Measurements from ENCODE around the gene ANAPC15. TPM values are rescaled to one million over a fixed set of nuclear protein-coding genes. Genes with fewer than 3 reads are reported as not detected.

ANAPC15 gene
- total and polyA plus RNA-seq, 2 experiments from 2014 or later: 52.1 to 117 TPM

DNA sequence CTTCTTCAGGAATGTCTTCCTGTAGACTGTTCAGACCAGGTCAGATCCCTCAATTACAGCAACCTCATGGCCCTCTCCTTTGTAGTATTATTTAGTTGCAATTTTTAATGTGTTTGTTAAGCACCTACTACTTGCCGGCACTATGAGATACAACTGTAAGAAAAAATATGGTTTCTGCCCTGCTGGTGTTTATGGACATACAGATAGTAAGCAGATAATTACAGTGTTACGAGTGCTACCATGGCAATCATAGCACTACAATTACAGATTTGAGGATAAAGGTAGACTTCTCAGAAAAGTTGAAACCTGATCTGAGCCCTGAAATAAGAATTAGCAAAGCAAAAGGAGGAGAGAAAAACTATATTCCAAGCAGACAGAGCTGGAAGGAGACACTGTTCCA lies 29.1 kb downstream of the ANAPC15 start:
- H3K4me1 ChIP-seq (ENCODE audit: insufficient read depth): 0 out of 2 replicates have a peak, but pooled peaks cover 8% of the 10 kb centered on the region
- no peaks in the 10 kb centered on the region for H3F3A ChIP-seq (replicated peaks; ENCODE audit: low read depth)
- no peak overlapping the region for H3K4me2 ChIP-seq
- ATAC-seq (no peak), DNase-seq (ENCODE audit: low spot score) (no peak)
- H3K9me2 ChIP-seq (ENCODE audit: insufficient read depth): no peaks in the 10 kb centered on the region
- no peak overlapping the region for H3K27ac ChIP-seq (ENCODE audit: low read depth)
- peaks cover 20% of the 10 kb centered on the region for H3K4me1 Mint-ChIP-seq
- no peak overlapping the region for H2AFZ ChIP-seq
- peaks cover 4% of the 10 kb centered on the region for H3K27me3 Mint-ChIP-seq (ENCODE audit: insufficient read depth, low read depth, poor library complexity)
- H3K9me3 Mint-ChIP-seq: no peaks in the 10 kb centered on the region; the same call in 2 of the 3 replicates
- H3K4me3 ChIP-seq: no peak overlapping the region
- H3K36me3 ChIP-seq (ENCODE audit: insufficient read depth): no peaks in the 10 kb centered on the region
- H3K36me3 Mint-ChIP-seq (ENCODE audit: low read depth): no peaks in the 10 kb centered on the region
- H4K20me1 ChIP-seq (replicated peaks; ENCODE audit: insufficient read depth): peaks cover 6% of the 10 kb centered on the region; the same call in 1 of the 2 replicates
- no peak overlapping the region for H3K4me3 Mint-ChIP-seq
- H3K79me2 ChIP-seq (replicated peaks; ENCODE audit: insufficient read depth): peaks cover 15% of the 10 kb centered on the region
- no peaks in the 10 kb centered on the region for H3K27me3 ChIP-seq (ENCODE audit: insufficient read depth)
- H3K27ac Mint-ChIP-seq: no peak overlapping the region
- TF ChIP-seq NANOG (IDR thresholded peaks at IDR 0.05; ENCODE audit: borderline replicate concordance) (no peak), POLR2AphosphoS5 (IDR thresholded peaks at IDR 0.05; ENCODE audit: low read depth) (no peak), ZNF114 (CRISPR knock-in tag; IDR thresholded peaks at IDR 0.05) (no peak), EZH2phosphoT487 (IDR thresholded peaks at IDR 0.05; ENCODE audit: unreplicated experiment) (no peak), JUNB (IDR thresholded peaks at IDR 0.05; ENCODE audit: unreplicated experiment) (no peak), EZH2 (IDR thresholded peaks at IDR 0.05; ENCODE audit: low read depth, unreplicated experiment) (no peak)
- TF ChIP-seq, protein P1, sequence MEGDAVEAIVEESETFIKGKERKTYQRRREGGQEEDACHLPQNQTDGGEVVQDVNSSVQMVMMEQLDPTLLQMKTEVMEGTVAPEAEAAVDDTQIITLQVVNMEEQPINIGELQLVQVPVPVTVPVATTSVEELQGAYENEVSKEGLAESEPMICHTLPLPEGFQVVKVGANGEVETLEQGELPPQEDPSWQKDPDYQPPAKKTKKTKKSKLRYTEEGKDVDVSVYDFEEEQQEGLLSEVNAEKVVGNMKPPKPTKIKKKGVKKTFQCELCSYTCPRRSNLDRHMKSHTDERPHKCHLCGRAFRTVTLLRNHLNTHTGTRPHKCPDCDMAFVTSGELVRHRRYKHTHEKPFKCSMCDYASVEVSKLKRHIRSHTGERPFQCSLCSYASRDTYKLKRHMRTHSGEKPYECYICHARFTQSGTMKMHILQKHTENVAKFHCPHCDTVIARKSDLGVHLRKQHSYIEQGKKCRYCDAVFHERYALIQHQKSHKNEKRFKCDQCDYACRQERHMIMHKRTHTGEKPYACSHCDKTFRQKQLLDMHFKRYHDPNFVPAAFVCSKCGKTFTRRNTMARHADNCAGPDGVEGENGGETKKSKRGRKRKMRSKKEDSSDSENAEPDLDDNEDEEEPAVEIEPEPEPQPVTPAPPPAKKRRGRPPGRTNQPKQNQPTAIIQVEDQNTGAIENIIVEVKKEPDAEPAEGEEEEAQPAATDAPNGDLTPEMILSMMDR (conservative IDR thresholded peaks at IDR 0.05; ENCODE audit: low read depth in 2 of 2): no peak

DNA sequence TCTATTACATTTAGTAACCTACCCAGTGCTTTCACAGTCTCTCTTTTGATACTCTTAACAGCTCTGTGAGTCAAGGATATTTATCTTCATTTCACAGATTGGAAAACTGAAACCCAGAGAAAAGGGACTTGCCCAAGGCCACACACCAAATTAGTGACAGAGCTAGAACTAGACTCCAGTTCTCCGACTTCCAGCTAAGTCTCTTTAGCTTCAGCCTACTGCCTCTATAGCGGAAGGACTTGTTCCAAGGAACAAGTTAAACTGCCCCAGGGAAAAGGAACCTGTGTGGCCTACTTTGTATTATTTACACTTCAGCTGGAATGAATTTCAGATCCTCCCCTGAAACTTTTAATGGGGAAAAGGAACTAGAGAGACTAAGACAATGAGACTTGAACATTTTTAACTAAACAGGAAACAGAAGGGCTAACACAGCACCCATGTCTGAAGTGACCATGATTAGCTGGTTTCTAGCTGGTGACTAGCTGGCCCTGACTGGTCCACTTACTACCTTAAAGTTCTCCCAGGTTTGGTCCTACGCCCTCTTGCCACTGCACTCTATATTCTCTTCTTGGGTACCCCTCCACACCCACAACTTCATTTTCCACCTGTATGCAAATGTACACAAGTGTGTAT lies 30.6 kb downstream of the ANAPC15 start:
- Histone ChIP-seq H3K27ac (ENCODE audit: low read depth) (no peak overlapping the region), H3K4me2 (peak overlapping the region; percentile 59), H3K4me3 (peak overlapping the region; percentile 50; the same call in 1 of the 2 replicates), H3K27me3 (ENCODE audit: insufficient read depth) (no peaks in the 10 kb centered on the region), H4K20me1 (replicated peaks; ENCODE audit: insufficient read depth) (peaks cover 11% of the 10 kb centered on the region; the same call in 1 of the 2 replicates), H3K36me3 (ENCODE audit: insufficient read depth) (no peaks in the 10 kb centered on the region), H3K9me2 (ENCODE audit: insufficient read depth) (no peaks in the 10 kb centered on the region), H2AFZ (peak overlapping the region; percentile 11; the same call in 1 of the 2 replicates), H3F3A (replicated peaks; ENCODE audit: low read depth) (no peaks in the 10 kb centered on the region), H3K79me2 (replicated peaks; ENCODE audit: insufficient read depth) (peaks cover 30% of the 10 kb centered on the region), H3K4me1 (ENCODE audit: insufficient read depth) (0 out of 2 replicates have a peak, but pooled peaks cover 8% of the 10 kb centered on the region)
- Mint-ChIP-seq H3K4me3 (peak overlapping the region; percentile 86), H3K4me1 (peaks cover 23% of the 10 kb centered on the region), H3K27me3 (ENCODE audit: insufficient read depth, low read depth, poor library complexity) (peaks cover 4% of the 10 kb centered on the region), H3K27ac (peak overlapping the region; percentile 99), H3K36me3 (ENCODE audit: low read depth) (no peaks in the 10 kb centered on the region), H3K9me3 (no peaks in the 10 kb centered on the region)
- no peak for ATAC-seq
- no peak for DNase-seq (ENCODE audit: low spot score)
- TF ChIP-seq POLR2AphosphoS5 (IDR thresholded peaks at IDR 0.05; ENCODE audit: low read depth) (no peak), ZNF114 (CRISPR knock-in tag; IDR thresholded peaks at IDR 0.05) (no peak)
- TF ChIP-seq, protein P2, sequence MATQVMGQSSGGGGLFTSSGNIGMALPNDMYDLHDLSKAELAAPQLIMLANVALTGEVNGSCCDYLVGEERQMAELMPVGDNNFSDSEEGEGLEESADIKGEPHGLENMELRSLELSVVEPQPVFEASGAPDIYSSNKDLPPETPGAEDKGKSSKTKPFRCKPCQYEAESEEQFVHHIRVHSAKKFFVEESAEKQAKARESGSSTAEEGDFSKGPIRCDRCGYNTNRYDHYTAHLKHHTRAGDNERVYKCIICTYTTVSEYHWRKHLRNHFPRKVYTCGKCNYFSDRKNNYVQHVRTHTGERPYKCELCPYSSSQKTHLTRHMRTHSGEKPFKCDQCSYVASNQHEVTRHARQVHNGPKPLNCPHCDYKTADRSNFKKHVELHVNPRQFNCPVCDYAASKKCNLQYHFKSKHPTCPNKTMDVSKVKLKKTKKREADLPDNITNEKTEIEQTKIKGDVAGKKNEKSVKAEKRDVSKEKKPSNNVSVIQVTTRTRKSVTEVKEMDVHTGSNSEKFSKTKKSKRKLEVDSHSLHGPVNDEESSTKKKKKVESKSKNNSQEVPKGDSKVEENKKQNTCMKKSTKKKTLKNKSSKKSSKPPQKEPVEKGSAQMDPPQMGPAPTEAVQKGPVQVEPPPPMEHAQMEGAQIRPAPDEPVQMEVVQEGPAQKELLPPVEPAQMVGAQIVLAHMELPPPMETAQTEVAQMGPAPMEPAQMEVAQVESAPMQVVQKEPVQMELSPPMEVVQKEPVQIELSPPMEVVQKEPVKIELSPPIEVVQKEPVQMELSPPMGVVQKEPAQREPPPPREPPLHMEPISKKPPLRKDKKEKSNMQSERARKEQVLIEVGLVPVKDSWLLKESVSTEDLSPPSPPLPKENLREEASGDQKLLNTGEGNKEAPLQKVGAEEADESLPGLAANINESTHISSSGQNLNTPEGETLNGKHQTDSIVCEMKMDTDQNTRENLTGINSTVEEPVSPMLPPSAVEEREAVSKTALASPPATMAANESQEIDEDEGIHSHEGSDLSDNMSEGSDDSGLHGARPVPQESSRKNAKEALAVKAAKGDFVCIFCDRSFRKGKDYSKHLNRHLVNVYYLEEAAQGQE (IDR thresholded peaks at IDR 0.05; ENCODE audit: unreplicated experiment): no peak
- TF ChIP-seq, protein P3, sequence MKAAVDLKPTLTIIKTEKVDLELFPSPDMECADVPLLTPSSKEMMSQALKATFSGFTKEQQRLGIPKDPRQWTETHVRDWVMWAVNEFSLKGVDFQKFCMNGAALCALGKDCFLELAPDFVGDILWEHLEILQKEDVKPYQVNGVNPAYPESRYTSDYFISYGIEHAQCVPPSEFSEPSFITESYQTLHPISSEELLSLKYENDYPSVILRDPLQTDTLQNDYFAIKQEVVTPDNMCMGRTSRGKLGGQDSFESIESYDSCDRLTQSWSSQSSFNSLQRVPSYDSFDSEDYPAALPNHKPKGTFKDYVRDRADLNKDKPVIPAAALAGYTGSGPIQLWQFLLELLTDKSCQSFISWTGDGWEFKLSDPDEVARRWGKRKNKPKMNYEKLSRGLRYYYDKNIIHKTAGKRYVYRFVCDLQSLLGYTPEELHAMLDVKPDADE (IDR thresholded peaks at IDR 0.05): no peak

Measured in GM23338 (cell line).